ENCODE measurements around the gene CFAP100.

- TF ChIP-seq ZNF395 (CRISPR knock-in tag; IDR thresholded peaks at IDR 0.05) (no peak), RBM17 (IDR thresholded peaks at IDR 0.05; ENCODE audit: borderline replicate concordance, low read depth, low read length) (no peak), ETS1 (conservative IDR thresholded peaks at IDR 0.05; ENCODE audit: control insufficient read depth, low read depth, low read length) (no peak), POLR2AphosphoS2 (IDR thresholded peaks at IDR 0.05; ENCODE audit: low read length) (no peak), NKRF (IDR thresholded peaks at IDR 0.05; ENCODE audit: borderline replicate concordance) (no peak), ZNF121 (CRISPR knock-in tag; conservative IDR thresholded peaks at IDR 0.05) (no peak), ETS2 (tag; IDR thresholded peaks at IDR 0.05; ENCODE audit: borderline replicate concordance, poor library complexity, severe bottlenecking) (no peak)
Measured at GRCh38 chr3:126474498-126475412, 80.0 kb downstream of the CFAP100 start.

All from K562 (cell line).